Endothelial cell of umbilical vein (primary cell): ENCODE measurements around the gene RNASET2. TPM values are rescaled to one million over a fixed set of nuclear protein-coding genes. Genes with fewer than 3 reads are reported as not detected.

ENCODE experiments used
- BruUV-seq: library from RNA; stranded (reverse); fragments of 400-500 nt; replicated peaks from 2 replicates; lab custom pipeline; 2021; lab: Mats Ljungman, UMichigan
- CTCF ChIA-PET: fragments of 300-600, 350-600 bp; sonication (Branson Sonifier 250); formaldehyde crosslinking; loops from one replicate; lab custom pipeline; 2021; ENCODE audit warnings: antibody characterized with exemption, inconsistent platforms; lab: Charles Lee
- POLR2A ChIA-PET: fragments of 300-600, 350-600 bp; sonication (Branson Sonifier 250); formaldehyde crosslinking; loops from one replicate; lab custom pipeline; 2021; ENCODE audit warnings: antibody characterized with exemption, inconsistent platforms; lab: Charles Lee
- DNase-seq: peaks from one replicate; pipeline ENCODE4 v3.0.0-alpha.2; 2011; ENCODE audit warnings: low read depth, low spot score
- FAIRE-seq: peaks from 2 replicates; lab custom pipeline; 2011; peaks lifted over from hg19 to GRCh38; lab: Jason Lieb, UNC
- H2AFZ ChIP-seq: 2 replicates; pipeline ENCODE4 v1.6.0; 2012; ENCODE audit warnings: low read depth, low read length, control low read depth, inconsistent platforms
- H3K27ac ChIP-seq: 2 replicates; pipeline ENCODE4 v1.5.1; 2011; ENCODE audit warnings: low read depth, mild to moderate bottlenecking, control low read depth, low read length, moderate library complexity; ENCODE audit not compliant: insufficient read depth
- H3K27me3 ChIP-seq, 2 experiments: 2 replicates each; pipeline versions ENCODE4 v1.6.0 to v1.6.1; 2011; ENCODE audit warnings: low read length in 2 of 2, mixed read lengths in 1 of 2; ENCODE audit not compliant: control insufficient read depth in 2 of 2, insufficient read depth in 2 of 2
- H3K36me3 ChIP-seq, 2 experiments: 2 replicates in 1 of 2; 3 replicates in 1 of 2; pipeline ENCODE4 v1.5.1; 2011; ENCODE audit warnings: low read length in 2 of 2, mild to moderate bottlenecking in 1 of 2, moderate library complexity in 1 of 2; ENCODE audit not compliant: control insufficient read depth in 2 of 2, insufficient read depth in 2 of 2; ENCODE audit errors: extremely low read depth in 1 of 2
- H3K4me1 ChIP-seq: 3 replicates; pipeline ENCODE4 v1.5.1; 2011; ENCODE audit warnings: mild to moderate bottlenecking, low read length; ENCODE audit not compliant: control insufficient read depth, insufficient read depth; ENCODE audit errors: extremely low read depth
- H3K4me2 ChIP-seq: 2 replicates; pipeline ENCODE4 v1.6.1; 2011; ENCODE audit warnings: low read length, control low read depth, mixed read lengths; ENCODE audit not compliant: insufficient read depth
- H3K4me3 ChIP-seq, 3 experiments: fragments of 200-600 bp in 1 of 3; sonication (generic), shearing (Covaris generic) in 1 of 3; replicated peaks in 1 of 3; 2 replicates each; pipeline ENCODE4 v1.5.1; 2011 to 2016; ENCODE audit warnings: control low read depth in 3 of 3, low read length in 3 of 3, mild to moderate bottlenecking in 2 of 3, inconsistent platforms in 1 of 3, low read depth in 1 of 3, moderate library complexity in 1 of 3; ENCODE audit not compliant: insufficient read depth in 1 of 3
- H3K79me2 ChIP-seq: 2 replicates; pipeline ENCODE4 v1.6.0; 2012; ENCODE audit warnings: low read length, inconsistent platforms; ENCODE audit not compliant: control insufficient read depth, insufficient read depth
- H3K9ac ChIP-seq: replicated peaks from 2 replicates; pipeline ENCODE3; 2011; ENCODE audit warnings: low read length, control low read depth; ENCODE audit not compliant: insufficient read depth; ENCODE audit errors: extremely low read depth
- H3K9me1 ChIP-seq: replicated peaks from 3 replicates; pipeline ENCODE4 v1.6.0; 2011; ENCODE audit warnings: mild to moderate bottlenecking, low read length; ENCODE audit not compliant: control insufficient read depth, insufficient read depth; ENCODE audit errors: extremely low read depth
- H3K9me3 ChIP-seq: replicated peaks from 2 replicates; pipeline ENCODE4 v1.5.1; 2012; ENCODE audit warnings: low read length, inconsistent platforms; ENCODE audit not compliant: control insufficient read depth, insufficient read depth
- H4K20me1 ChIP-seq: replicated peaks from 2 replicates; pipeline ENCODE3; 2011; ENCODE audit warnings: mild to moderate bottlenecking, low read length; ENCODE audit not compliant: control insufficient read depth, insufficient read depth; ENCODE audit errors: extremely low read depth
- EZH2 ChIP-seq: IDR thresholded peaks from 2 replicates; pipeline ENCODE4 v1.6.1; 2012; ENCODE audit warnings: borderline replicate concordance, low read depth, mild to moderate bottlenecking, moderate library complexity, low read length, inconsistent platforms; ENCODE audit not compliant: severe bottlenecking
- FOS ChIP-seq: IDR thresholded peaks from 2 replicates; pipeline ENCODE4 v1.6.1; 2011; ENCODE audit warnings: mild to moderate bottlenecking, low read length, moderate library complexity, borderline replicate concordance; ENCODE audit not compliant: insufficient read depth
- GATA2 ChIP-seq: IDR thresholded peaks from 2 replicates; pipeline ENCODE4 v1.7.0; 2011; ENCODE audit warnings: low read depth, mild to moderate bottlenecking, moderate library complexity, mixed read lengths, low read length; ENCODE audit not compliant: insufficient read length, insufficient read depth
- JUN ChIP-seq: IDR thresholded peaks from 2 replicates; pipeline ENCODE4 v1.6.1; 2011; ENCODE audit warnings: borderline replicate concordance, low read depth; ENCODE audit not compliant: insufficient read length, insufficient read depth
- POLR2A ChIP-seq: IDR thresholded peaks from 2 replicates; pipeline ENCODE4 v1.6.1; 2012; ENCODE audit warnings: low read depth, mild to moderate bottlenecking, control low read depth, low read length
- dilution Hi-C: fragments of 300-500 bp; cut with MboI; formaldehyde crosslinking; loops from one replicate; pipeline ENCODE4 v1.15.0; 2019; ENCODE audit warnings: low sequenced_read_pairs; ENCODE audit not compliant: extremely low pct_ligation_motif_present
- intact Hi-C: fragments of 100-400 bp; cut with micrococcal nuclease; formaldehyde crosslinking; loops from one replicate; pipeline ENCODE4 v1.10.0; 2022
- polyA plus RNA-seq, 4 experiments: library from polyadenylated mRNA; depleted of rRNA in 3 of 4; stranded (reverse) in 3 of 4; unstranded in 1 of 4; fragments of >200 nt; gene quantifications; 2 replicates each; pipeline versions ENCODE4 v1.2.1 to v1.2.3, GENCODE V29; 2011 to 2012; ENCODE audit warnings: missing spikeins in 1 of 4
- total RNA-seq: library from RNA; stranded (reverse); gene quantifications from 2 replicates; pipeline ENCODE4 v1.2.3, GENCODE V29; 2021
- TF ChIP-seq, protein P1 (sequence below): IDR thresholded peaks from 2 replicates; pipeline ENCODE4 v1.6.1; 2011; ENCODE audit not compliant: insufficient read depth, insufficient read length
- TF ChIP-seq, protein P2 (sequence below), 2 donors: IDR thresholded peaks; 1 replicate in 1 of 2; 2 replicates in 1 of 2; pipeline ENCODE4 v1.5.1; 2011; ENCODE audit warnings: low read length in 2 of 2, mild to moderate bottlenecking in 2 of 2, moderate library complexity in 2 of 2, control low read depth in 1 of 2, inconsistent platforms in 1 of 2, low read depth in 1 of 2; ENCODE audit not compliant: insufficient read depth in 1 of 2; ENCODE audit errors: extremely low read depth in 1 of 2

Gene RNASET2
- total and polyA plus RNA-seq, 2 donors (not counting 3 experiments of a cell fraction or from before 2014, with no cell fraction given): 10.7 to 11.4 TPM

DNA sequence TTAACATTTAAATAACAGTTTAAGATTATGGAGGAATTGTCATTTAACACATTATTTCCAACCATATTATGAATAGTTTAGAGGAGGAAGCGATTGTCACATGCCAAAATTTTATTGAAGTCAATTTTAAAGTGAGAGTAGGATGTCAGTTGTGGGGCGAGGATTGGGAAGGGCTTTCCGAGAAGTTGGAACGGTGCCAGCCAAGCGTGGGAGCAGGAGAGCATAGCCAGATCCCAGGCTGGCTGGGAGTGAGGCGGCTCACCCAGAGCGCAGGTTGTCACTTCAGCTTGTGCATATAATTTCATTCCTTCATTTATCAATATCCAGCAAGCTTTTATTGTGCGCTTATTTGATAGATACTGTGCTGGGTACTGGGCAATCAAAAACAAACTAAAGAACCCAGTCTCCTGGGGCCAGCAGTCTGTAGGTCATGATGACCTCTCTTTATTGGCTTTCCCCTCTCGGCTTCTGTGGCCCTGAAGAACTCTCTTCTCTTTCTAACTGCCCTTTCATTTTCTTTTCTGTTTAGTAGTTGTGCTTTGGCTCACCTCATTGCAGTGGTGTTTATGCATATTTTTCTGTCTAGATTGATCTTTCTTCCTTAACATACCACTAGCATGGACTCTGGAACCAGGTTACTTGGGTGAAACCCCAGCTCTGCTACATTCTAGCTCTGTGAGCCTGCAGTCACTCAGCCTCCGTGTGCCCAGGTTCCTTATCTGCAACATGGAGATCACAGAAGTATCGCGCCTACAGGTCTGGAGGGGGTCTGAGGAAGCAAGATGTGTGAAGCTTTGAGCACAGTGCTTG, 49.2 kb upstream of the RNASET2 start:
- H3K27ac ChIP-seq: no peak overlapping the region
- ChIA-PET CTCF (interaction anchor here (1.0 kb wide), 1 partner anchor 16 kb away, joined by 4 read pairs; no protein-coding TSS in a partner anchor), POLR2A (no interaction called here)
- H3K4me3 ChIP-seq: no peak overlapping the region
- FAIRE-seq (no peak), DNase-seq (no peak)
- H3K9me1 ChIP-seq: no peaks in the 10 kb centered on the region
- peaks cover 0 to 4% of the 10 kb centered on the region in 2 experiments for H3K36me3 ChIP-seq
- peaks cover 21% of the 10 kb centered on the region for H3K79me2 ChIP-seq
- H4K20me1 ChIP-seq: no peaks in the 10 kb centered on the region
- no peak overlapping the region for H3K9ac ChIP-seq
- no peak overlapping the region for H2AFZ ChIP-seq
- TF ChIP-seq, protein P1, sequence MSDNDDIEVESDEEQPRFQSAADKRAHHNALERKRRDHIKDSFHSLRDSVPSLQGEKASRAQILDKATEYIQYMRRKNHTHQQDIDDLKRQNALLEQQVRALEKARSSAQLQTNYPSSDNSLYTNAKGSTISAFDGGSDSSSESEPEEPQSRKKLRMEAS: no peak
- TF ChIP-seq FOS (no peak), POLR2A (no peak), JUN (no peak), GATA2 (no peak), EZH2 (no peak)
- TF ChIP-seq, protein P2, sequence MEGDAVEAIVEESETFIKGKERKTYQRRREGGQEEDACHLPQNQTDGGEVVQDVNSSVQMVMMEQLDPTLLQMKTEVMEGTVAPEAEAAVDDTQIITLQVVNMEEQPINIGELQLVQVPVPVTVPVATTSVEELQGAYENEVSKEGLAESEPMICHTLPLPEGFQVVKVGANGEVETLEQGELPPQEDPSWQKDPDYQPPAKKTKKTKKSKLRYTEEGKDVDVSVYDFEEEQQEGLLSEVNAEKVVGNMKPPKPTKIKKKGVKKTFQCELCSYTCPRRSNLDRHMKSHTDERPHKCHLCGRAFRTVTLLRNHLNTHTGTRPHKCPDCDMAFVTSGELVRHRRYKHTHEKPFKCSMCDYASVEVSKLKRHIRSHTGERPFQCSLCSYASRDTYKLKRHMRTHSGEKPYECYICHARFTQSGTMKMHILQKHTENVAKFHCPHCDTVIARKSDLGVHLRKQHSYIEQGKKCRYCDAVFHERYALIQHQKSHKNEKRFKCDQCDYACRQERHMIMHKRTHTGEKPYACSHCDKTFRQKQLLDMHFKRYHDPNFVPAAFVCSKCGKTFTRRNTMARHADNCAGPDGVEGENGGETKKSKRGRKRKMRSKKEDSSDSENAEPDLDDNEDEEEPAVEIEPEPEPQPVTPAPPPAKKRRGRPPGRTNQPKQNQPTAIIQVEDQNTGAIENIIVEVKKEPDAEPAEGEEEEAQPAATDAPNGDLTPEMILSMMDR (IDR thresholded peaks at IDR 0.05; ENCODE audit: extremely low read depth in 1 of 2, insufficient read depth in 1 of 2, low read depth in 1 of 2, low read length in 2 of 2): no peak
- peaks cover 8% of the 10 kb centered on the region for H3K4me1 ChIP-seq
- no peaks in the 10 kb centered on the region for H3K27me3 ChIP-seq
- no peak overlapping the region for H3K4me2 ChIP-seq
- intact Hi-C loops: no loop called here
- no peaks in the 10 kb centered on the region for H3K9me3 ChIP-seq
- dilution Hi-C loops: no loop called here
- no TSS peak for BruUV-seq
